ENCODE results near the gene RPL7A. TPM values are rescaled to one million over a fixed set of nuclear protein-coding genes. Genes with fewer than 3 reads are reported as not detected.
"Not testable (repeated sequence)": the region's sequence is repeated elsewhere in the genome, so short reads cannot be mapped to it uniquely, and the experiment has no call there.

RPL7A gene
- total RNA-seq, result 1,477 TPM

- DNase-seq (ENCODE audit: low spot score), result peak; percentile 98
Measured at GRCh38 chr9:133347985-133348717, at the start of gene RPL7A, which contains the start of gene MED22. TSS of gene RPL7A (plus strand) at chr9:133348218. CDS start at chr9:133348244, 26 bp downstream. TSS of gene MED22 (minus strand) at chr9:133348131. CDS start at chr9:133346662, 1,469 bp downstream.

- DNase-seq (ENCODE audit: low spot score), result not testable (repeated sequence)
Measured at GRCh38 chr9:133299996-133300395, 48.0 kb upstream of the RPL7A start.

GRCh38 chr9:133301253-133302230 lies 46.5 kb upstream of the RPL7A start:
- DNase-seq (ENCODE audit: low spot score), result no peak

GRCh38 chr9:133303266-133304157 lies 44.5 kb upstream of the RPL7A start:
- no peak for DNase-seq (ENCODE audit: low spot score)

- no peak for DNase-seq (ENCODE audit: low spot score)
Measured at GRCh38 chr9:133304158-133304470, 43.9 kb upstream of the RPL7A start.

GRCh38 chr9:133304477-133305377 lies 43.3 kb upstream of the RPL7A start:
- DNase-seq (ENCODE audit: low spot score), result no peak

GRCh38 chr9:133305731-133306130 lies 42.3 kb upstream of the RPL7A start:
- DNase-seq (ENCODE audit: low spot score), result no peak

GRCh38 chr9:133306242-133307204 lies 41.5 kb upstream of the RPL7A start:
- DNase-seq (ENCODE audit: low spot score), result no peak

- no peak for DNase-seq (ENCODE audit: low spot score)
Measured at GRCh38 chr9:133307301-133307700, 40.7 kb upstream of the RPL7A start.

GRCh38 chr9:133309608-133310007 lies 38.4 kb upstream of the RPL7A start:
- no peak for DNase-seq (ENCODE audit: low spot score)

GRCh38 chr9:133315997-133316396 lies 32.0 kb upstream of the RPL7A start:
- DNase-seq (ENCODE audit: low spot score), result no peak

- DNase-seq (ENCODE audit: low spot score), result not testable (repeated sequence)
Measured at GRCh38 chr9:133317551-133317950, 30.5 kb upstream of the RPL7A start.

GRCh38 chr9:133320421-133320881 lies 27.6 kb upstream of the RPL7A start:
- no peak for DNase-seq (ENCODE audit: low spot score)

- DNase-seq (ENCODE audit: low spot score), result no peak
Measured at GRCh38 chr9:133321411-133321935, 26.5 kb upstream of the RPL7A start.

GRCh38 chr9:133322701-133323100 lies 25.3 kb upstream of the RPL7A start:
- DNase-seq (ENCODE audit: low spot score), result no peak

GRCh38 chr9:133323211-133323610 lies 24.8 kb upstream of the RPL7A start:
- DNase-seq (ENCODE audit: low spot score), result no peak

GRCh38 chr9:133323991-133324703 lies 23.9 kb upstream of the RPL7A start:
- no peak for DNase-seq (ENCODE audit: low spot score)

GRCh38 chr9:133327021-133327420 lies 21.0 kb upstream of the RPL7A start:
- DNase-seq (ENCODE audit: low spot score), result not testable (repeated sequence)

Data from mucosa of gallbladder (tissue), 1 donor.